Measurements from ENCODE around the gene FTCD.

DNA sequence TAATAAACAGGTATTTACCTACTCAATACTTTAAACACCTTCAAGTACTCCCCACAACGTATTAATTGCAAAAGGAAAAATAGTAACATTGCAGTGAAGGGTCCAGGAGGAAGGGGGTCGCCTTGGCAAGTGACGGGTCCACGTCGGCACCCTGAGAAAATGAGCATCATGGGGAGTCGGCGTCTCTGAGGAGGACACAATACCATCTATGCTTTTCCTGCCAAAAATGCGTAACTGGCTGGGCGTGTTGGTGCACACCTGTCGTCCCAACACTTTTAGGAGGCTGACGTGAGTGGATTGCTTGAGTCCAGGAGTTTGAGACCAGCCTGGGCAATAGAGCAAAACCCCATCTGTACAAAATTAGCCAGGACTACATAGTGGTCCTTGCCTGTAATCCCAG lies 7.3 kb downstream of the FTCD start:
- TF ChIP-seq, protein P1, sequence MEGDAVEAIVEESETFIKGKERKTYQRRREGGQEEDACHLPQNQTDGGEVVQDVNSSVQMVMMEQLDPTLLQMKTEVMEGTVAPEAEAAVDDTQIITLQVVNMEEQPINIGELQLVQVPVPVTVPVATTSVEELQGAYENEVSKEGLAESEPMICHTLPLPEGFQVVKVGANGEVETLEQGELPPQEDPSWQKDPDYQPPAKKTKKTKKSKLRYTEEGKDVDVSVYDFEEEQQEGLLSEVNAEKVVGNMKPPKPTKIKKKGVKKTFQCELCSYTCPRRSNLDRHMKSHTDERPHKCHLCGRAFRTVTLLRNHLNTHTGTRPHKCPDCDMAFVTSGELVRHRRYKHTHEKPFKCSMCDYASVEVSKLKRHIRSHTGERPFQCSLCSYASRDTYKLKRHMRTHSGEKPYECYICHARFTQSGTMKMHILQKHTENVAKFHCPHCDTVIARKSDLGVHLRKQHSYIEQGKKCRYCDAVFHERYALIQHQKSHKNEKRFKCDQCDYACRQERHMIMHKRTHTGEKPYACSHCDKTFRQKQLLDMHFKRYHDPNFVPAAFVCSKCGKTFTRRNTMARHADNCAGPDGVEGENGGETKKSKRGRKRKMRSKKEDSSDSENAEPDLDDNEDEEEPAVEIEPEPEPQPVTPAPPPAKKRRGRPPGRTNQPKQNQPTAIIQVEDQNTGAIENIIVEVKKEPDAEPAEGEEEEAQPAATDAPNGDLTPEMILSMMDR (IDR thresholded peaks at IDR 0.05) = no peak
- TF ChIP-seq POLR2AphosphoS5 (IDR thresholded peaks at IDR 0.05; ENCODE audit: low read depth, low read length) (no peak), TCF7L2 (IDR thresholded peaks at IDR 0.05; ENCODE audit: low read depth, low read length) (no peak)
- TF ChIP-seq, protein P2, sequence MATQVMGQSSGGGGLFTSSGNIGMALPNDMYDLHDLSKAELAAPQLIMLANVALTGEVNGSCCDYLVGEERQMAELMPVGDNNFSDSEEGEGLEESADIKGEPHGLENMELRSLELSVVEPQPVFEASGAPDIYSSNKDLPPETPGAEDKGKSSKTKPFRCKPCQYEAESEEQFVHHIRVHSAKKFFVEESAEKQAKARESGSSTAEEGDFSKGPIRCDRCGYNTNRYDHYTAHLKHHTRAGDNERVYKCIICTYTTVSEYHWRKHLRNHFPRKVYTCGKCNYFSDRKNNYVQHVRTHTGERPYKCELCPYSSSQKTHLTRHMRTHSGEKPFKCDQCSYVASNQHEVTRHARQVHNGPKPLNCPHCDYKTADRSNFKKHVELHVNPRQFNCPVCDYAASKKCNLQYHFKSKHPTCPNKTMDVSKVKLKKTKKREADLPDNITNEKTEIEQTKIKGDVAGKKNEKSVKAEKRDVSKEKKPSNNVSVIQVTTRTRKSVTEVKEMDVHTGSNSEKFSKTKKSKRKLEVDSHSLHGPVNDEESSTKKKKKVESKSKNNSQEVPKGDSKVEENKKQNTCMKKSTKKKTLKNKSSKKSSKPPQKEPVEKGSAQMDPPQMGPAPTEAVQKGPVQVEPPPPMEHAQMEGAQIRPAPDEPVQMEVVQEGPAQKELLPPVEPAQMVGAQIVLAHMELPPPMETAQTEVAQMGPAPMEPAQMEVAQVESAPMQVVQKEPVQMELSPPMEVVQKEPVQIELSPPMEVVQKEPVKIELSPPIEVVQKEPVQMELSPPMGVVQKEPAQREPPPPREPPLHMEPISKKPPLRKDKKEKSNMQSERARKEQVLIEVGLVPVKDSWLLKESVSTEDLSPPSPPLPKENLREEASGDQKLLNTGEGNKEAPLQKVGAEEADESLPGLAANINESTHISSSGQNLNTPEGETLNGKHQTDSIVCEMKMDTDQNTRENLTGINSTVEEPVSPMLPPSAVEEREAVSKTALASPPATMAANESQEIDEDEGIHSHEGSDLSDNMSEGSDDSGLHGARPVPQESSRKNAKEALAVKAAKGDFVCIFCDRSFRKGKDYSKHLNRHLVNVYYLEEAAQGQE (IDR thresholded peaks at IDR 0.05; ENCODE audit: insufficient read depth in 1 of 2, low read depth in 2 of 2, low read length in 1 of 2) = no peak

Data from Panc1 (cell line).